Lower leg skin (tissue), 3 donors: Measurements from ENCODE around the gene MUL1.

Experiments
- POLR2A ChIP-seq, 2 donors: fragments of 450-650 bp; IDR thresholded peaks; one replicate each; pipeline ENCODE4 v1.6.1; 2016 to 2017; ENCODE audit warnings: antibody characterized with exemption in 2 of 2, mild to moderate bottlenecking in 1 of 2, moderate library complexity in 1 of 2
- TF ChIP-seq, protein P1 (sequence below), 3 donors: fragments of 450-650 bp; IDR thresholded peaks; one replicate each; pipeline ENCODE4 v1.5.1; 2016; ENCODE audit warnings: antibody characterized with exemption in 3 of 3, mild to moderate bottlenecking in 3 of 3, moderate library complexity in 2 of 3

DNA sequence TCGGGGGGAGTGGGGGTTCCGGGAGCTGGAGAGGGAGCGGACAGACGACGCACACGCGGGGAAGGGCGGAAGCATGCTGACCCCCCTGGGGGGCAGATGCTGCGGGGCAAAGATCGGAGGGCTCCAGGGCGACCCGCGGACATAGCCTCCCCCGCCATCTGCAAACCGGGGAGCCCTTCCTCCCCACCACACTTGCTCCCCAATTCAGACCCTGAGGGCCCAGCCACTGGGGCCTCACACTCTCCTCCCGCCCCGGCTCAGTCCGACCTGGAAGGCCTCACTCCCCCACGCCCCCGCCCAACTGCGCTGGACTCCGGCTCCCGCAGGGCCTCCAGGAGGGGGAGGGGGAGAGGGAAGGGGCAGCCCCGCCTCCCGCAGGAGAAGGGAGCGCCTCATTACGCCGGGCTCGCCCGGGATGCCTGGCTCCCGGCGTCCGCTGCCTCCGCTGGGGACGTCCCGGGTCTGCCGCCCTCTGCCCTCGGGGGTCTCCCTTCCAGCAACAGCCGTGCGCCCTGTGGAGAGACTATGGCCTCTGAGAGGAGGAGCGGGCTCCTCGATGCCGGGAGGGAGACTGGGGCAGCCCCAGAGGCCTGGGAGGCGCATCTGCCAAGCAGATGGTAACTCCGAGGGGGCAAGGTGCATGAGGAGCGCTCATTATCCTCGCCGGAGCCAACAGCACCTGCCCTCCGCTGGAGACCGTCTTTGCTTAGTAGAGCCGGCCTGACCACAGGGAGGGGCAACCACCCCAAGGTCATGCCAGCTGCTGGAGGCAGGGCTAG lies 21.3 kb downstream of the MUL1 start:
- TF ChIP-seq, protein P1, sequence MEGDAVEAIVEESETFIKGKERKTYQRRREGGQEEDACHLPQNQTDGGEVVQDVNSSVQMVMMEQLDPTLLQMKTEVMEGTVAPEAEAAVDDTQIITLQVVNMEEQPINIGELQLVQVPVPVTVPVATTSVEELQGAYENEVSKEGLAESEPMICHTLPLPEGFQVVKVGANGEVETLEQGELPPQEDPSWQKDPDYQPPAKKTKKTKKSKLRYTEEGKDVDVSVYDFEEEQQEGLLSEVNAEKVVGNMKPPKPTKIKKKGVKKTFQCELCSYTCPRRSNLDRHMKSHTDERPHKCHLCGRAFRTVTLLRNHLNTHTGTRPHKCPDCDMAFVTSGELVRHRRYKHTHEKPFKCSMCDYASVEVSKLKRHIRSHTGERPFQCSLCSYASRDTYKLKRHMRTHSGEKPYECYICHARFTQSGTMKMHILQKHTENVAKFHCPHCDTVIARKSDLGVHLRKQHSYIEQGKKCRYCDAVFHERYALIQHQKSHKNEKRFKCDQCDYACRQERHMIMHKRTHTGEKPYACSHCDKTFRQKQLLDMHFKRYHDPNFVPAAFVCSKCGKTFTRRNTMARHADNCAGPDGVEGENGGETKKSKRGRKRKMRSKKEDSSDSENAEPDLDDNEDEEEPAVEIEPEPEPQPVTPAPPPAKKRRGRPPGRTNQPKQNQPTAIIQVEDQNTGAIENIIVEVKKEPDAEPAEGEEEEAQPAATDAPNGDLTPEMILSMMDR (IDR thresholded peaks at IDR 0.05), result no peak
- no peak for TF ChIP-seq POLR2A (IDR thresholded peaks at IDR 0.05)
